GM18498 (cell line): ENCODE results near the gene LRRC70.
"Not testable (repeated sequence)": the region's sequence is repeated elsewhere in the genome, so short reads cannot be mapped to it uniquely, and the experiment has no call there.

Experiments used
- ATAC-seq: cut with Tn5 transposase; IDR thresholded peaks from one replicate; pipeline ENCODE4 v1.9.1; 2021; ENCODE audit warnings: mild to moderate bottlenecking, moderate library complexity; ENCODE audit not compliant: unreplicated experiment

The LRRC70 gene

GRCh38 chr5:62605638-62606037 lies 27.0 kb downstream of the LRRC70 start:
- no peak for ATAC-seq

- no peak for ATAC-seq
Measured at GRCh38 chr5:62606878-62607277, 28.3 kb downstream of the LRRC70 start.

GRCh38 chr5:62607615-62608014 lies 29.0 kb downstream of the LRRC70 start:
- no peak for ATAC-seq

- no peak for ATAC-seq
Measured at GRCh38 chr5:62608529-62609511, 30.2 kb downstream of the LRRC70 start.

GRCh38 chr5:62614355-62614754 lies 35.7 kb downstream of the LRRC70 start:
- no peak for ATAC-seq

GRCh38 chr5:62616615-62617277 lies 38.1 kb downstream of the LRRC70 start:
- no peak for ATAC-seq

- no peak for ATAC-seq
Measured at GRCh38 chr5:62617943-62618342, 39.3 kb downstream of the LRRC70 start.

GRCh38 chr5:62620761-62621160 lies 42.1 kb downstream of the LRRC70 start:
- ATAC-seq, result no peak

- no peak for ATAC-seq
Measured at GRCh38 chr5:62621280-62621679, 42.7 kb downstream of the LRRC70 start.

GRCh38 chr5:62623271-62623670 lies 44.7 kb downstream of the LRRC70 start:
- no peak for ATAC-seq

GRCh38 chr5:62624436-62624835 lies 45.8 kb downstream of the LRRC70 start:
- ATAC-seq, result not testable (repeated sequence)

- ATAC-seq, result no peak
Measured at GRCh38 chr5:62626534-62626933, 47.9 kb downstream of the LRRC70 start.

GRCh38 chr5:62627121-62627520 lies 48.5 kb downstream of the LRRC70 start:
- no peak for ATAC-seq

- no peak for ATAC-seq
Measured at GRCh38 chr5:62627901-62628300, 49.3 kb downstream of the LRRC70 start.
